WI38 (cell line): ENCODE measurements around the gene BEST2.

ENCODE experiments used
- H3K4me3 ChIP-seq: 2 replicates; pipeline ENCODE4 v1.5.1; 2011; ENCODE audit warnings: low read depth, mild to moderate bottlenecking, control low read depth, low read length
- TF ChIP-seq, protein P1 (sequence below): IDR thresholded peaks from 2 replicates; pipeline ENCODE4 v1.5.1; 2012; ENCODE audit warnings: low read depth, mild to moderate bottlenecking, control low read depth, low read length

Gene BEST2

GRCh38 chr19:12789098-12789903, 37.7 kb downstream of the BEST2 start:
- H3K4me3 ChIP-seq, result peak overlapping the region; percentile 91
- TF ChIP-seq, protein P1, sequence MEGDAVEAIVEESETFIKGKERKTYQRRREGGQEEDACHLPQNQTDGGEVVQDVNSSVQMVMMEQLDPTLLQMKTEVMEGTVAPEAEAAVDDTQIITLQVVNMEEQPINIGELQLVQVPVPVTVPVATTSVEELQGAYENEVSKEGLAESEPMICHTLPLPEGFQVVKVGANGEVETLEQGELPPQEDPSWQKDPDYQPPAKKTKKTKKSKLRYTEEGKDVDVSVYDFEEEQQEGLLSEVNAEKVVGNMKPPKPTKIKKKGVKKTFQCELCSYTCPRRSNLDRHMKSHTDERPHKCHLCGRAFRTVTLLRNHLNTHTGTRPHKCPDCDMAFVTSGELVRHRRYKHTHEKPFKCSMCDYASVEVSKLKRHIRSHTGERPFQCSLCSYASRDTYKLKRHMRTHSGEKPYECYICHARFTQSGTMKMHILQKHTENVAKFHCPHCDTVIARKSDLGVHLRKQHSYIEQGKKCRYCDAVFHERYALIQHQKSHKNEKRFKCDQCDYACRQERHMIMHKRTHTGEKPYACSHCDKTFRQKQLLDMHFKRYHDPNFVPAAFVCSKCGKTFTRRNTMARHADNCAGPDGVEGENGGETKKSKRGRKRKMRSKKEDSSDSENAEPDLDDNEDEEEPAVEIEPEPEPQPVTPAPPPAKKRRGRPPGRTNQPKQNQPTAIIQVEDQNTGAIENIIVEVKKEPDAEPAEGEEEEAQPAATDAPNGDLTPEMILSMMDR, result no peak

- TF ChIP-seq, protein P1, result no peak
- H3K4me3 ChIP-seq, result peak overlapping the region; percentile 91
These were observed 38.5 kb downstream of the BEST2 start for GRCh38 chr19:12789904-12790619.

GRCh38 chr19:12790628-12791344, 39.2 kb downstream of the BEST2 start:
- TF ChIP-seq, protein P1, result no peak
- H3K4me3 ChIP-seq, result peak overlapping the region; percentile 91

GRCh38 chr19:12791345-12792050, 39.9 kb downstream of the BEST2 start, which contains the start of gene JUNB:
Gene JUNB, plus strand, starts transcription at chr19:12791486. Its CDS starts 286 bp downstream, at chr19:12791772.
- TF ChIP-seq, protein P1, result no peak
- H3K4me3 ChIP-seq, result peak within 1 kb of the TSS; percentile 91

DNA sequence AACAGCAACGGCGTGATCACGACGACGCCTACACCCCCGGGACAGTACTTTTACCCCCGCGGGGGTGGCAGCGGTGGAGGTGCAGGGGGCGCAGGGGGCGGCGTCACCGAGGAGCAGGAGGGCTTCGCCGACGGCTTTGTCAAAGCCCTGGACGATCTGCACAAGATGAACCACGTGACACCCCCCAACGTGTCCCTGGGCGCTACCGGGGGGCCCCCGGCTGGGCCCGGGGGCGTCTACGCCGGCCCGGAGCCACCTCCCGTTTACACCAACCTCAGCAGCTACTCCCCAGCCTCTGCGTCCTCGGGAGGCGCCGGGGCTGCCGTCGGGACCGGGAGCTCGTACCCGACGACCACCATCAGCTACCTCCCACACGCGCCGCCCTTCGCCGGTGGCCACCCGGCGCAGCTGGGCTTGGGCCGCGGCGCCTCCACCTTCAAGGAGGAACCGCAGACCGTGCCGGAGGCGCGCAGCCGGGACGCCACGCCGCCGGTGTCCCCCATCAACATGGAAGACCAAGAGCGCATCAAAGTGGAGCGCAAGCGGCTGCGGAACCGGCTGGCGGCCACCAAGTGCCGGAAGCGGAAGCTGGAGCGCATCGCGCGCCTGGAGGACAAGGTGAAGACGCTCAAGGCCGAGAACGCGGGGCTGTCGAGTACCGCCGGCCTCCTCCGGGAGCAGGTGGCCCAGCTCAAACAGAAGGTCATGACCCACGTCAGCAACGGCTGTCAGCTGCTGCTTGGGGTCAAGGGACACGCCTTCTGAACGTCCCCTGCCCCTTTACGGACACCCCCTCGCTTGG, 40.7 kb downstream of the BEST2 start:
- peak overlapping the region; percentile 91 for H3K4me3 ChIP-seq
- TF ChIP-seq, protein P1, result no peak

GRCh38 chr19:12792853-12793289, 41.3 kb downstream of the BEST2 start:
- peak overlapping the region; percentile 91 for H3K4me3 ChIP-seq
- TF ChIP-seq, protein P1, result no peak
